Right lobe of liver (tissue), 6 donors: ENCODE measurements around the gene PIAS1. TPM values are rescaled to one million over a fixed set of nuclear protein-coding genes. Genes with fewer than 3 reads are reported as not detected.

Experiments used
- ATAC-seq, 4 donors: fragments of 200-7000 bp; cut with Tn5 transposase; one replicate each; pipeline ENCODE4 v1.9.1; 2020; ENCODE audit warnings: mild to moderate bottlenecking in 4 of 4, moderate library complexity in 4 of 4
- DNase-seq, 3 donors: peaks; one replicate each; pipeline ENCODE4 v3.0.0-alpha.2; 2020
- H3K27ac ChIP-seq, 3 donors: fragments of 200-600 bp; one replicate each; pipeline ENCODE4 v1.8.0; 2022
- H3K27me3 ChIP-seq, 2 donors: fragments of 200-600 bp; one replicate each; pipeline ENCODE4 v1.8.0; 2022
- H3K36me3 ChIP-seq, 4 donors: fragments of 200-600 bp; sonication (generic) in 1 of 4; one replicate each; pipeline versions ENCODE4 v1.5.1 to v1.8.0; 2017 to 2022; ENCODE audit warnings: control low read depth in 1 of 4
- H3K4me1 ChIP-seq, 4 donors: fragments of 200-600 bp; sonication (generic) in 1 of 4; one replicate each; pipeline versions ENCODE4 v1.5.1 to v1.8.0; 2017 to 2022; ENCODE audit warnings: control low read depth in 1 of 4
- H3K4me3 ChIP-seq, 3 donors: fragments of 200-600 bp; one replicate each; pipeline ENCODE4 v1.8.0; 2022
- H3K9me3 ChIP-seq, 4 donors: fragments of 200-600 bp; sonication (generic) in 1 of 4; one replicate each; pipeline versions ENCODE4 v1.5.1 to v1.8.0; 2017 to 2022; ENCODE audit warnings: control low read depth in 1 of 4
- CTCF ChIP-seq, 4 donors: fragments of 200-600 bp in 3 of 4; fragments of 450-650 bp in 1 of 4; IDR thresholded peaks; one replicate each; pipeline versions ENCODE4 v1.5.1 to v1.8.0; 2016 to 2022; ENCODE audit warnings: antibody characterized with exemption in 4 of 4, mild to moderate bottlenecking in 2 of 4
- POLR2A ChIP-seq: fragments of 450-650 bp; IDR thresholded peaks from one replicate; pipeline ENCODE4 v1.6.1; 2017; ENCODE audit warnings: antibody characterized with exemption, mild to moderate bottlenecking
- WGBS: methylation state at CpG from one replicate; pipeline ENCODE4 v1.1.6; 2018; ENCODE audit warnings: low coverage, low lambda C conversion rate; ENCODE audit not compliant: insufficient coverage; ENCODE audit errors: missing lambda C conversion rate; 5-methylcytosine and 5-hydroxymethylcytosine counted together
- intact Hi-C, 2 donors: fragments of 100-400 bp; cut with DNase I; formaldehyde crosslinking; loops; one replicate each; pipeline versions ENCODE4 v1.11.2 to v1.14.1; 2022
- total RNA-seq, 6 experiments: library from RNA; depleted of rRNA in 2 of 6; stranded (reverse); fragments of >200 nt in 2 of 6; fragmentation: NEBNext Ultra II Directional in 3 of 6; extraction: Animal tissue kit (Norgen Biotek cat#: 25700) in 3 of 6; gene quantifications; one replicate each; pipeline versions ENCODE4 v1.1.0 to v1.2.4, GENCODE V29; 2016 to 2023
- donor health status: DM: no; HTN: yes; CAD: no.
- donor health status: DM: no; HTN: no; CAD: no.
- donor health status: DM: no; HTN: no; CAD: no.
- donor health status: DM: no; HTN: yes; CAD: no.
- donor health status: DM: no; HTN: yes; CAD: no.

The PIAS1 gene
- total RNA-seq, 6 experiments from 2014 or later, result 8.1 to 17.3 (median 13.1) TPM

GRCh38 chr15:68080334-68080733, 26.2 kb downstream of the PIAS1 start:
- no peak for ATAC-seq
- WGBS, result 15% methylated on average over 1 of the region's 1 CpG
- no peak for DNase-seq
- H3K27me3 ChIP-seq, result no peaks in the 10 kb centered on the region
- no peaks in the 10 kb centered on the region for H3K9me3 ChIP-seq
- no peak overlapping the region for H3K4me3 ChIP-seq
- H3K4me1 ChIP-seq, result peaks cover 0 to 53% (median 8%) of the 10 kb centered on the region in 4 donors
- no peak overlapping the region for H3K27ac ChIP-seq
- intact Hi-C loops, result no loop called here
- no peaks in the 10 kb centered on the region for H3K36me3 ChIP-seq
- TF ChIP-seq CTCF (IDR thresholded peaks at IDR 0.05) (no peak), POLR2A (no peak)

GRCh38 chr15:68080783-68081182, 26.7 kb downstream of the PIAS1 start:
- H3K4me1 ChIP-seq, result peaks cover 0 to 53% (median 8%) of the 10 kb centered on the region in 4 donors
- no peaks in the 10 kb centered on the region for H3K36me3 ChIP-seq
- no peak for DNase-seq
- H3K4me3 ChIP-seq, result no peak overlapping the region
- no peaks in the 10 kb centered on the region for H3K9me3 ChIP-seq
- no peak overlapping the region for H3K27ac ChIP-seq
- TF ChIP-seq POLR2A (no peak), CTCF (IDR thresholded peaks at IDR 0.05) (no peak)
- peak; percentile 32 to 62 (median 50) for ATAC-seq
- WGBS, result 36% methylated on average over 3 of the region's 3 CpGs
- H3K27me3 ChIP-seq, result no peaks in the 10 kb centered on the region
- intact Hi-C loops, result no loop called here

- WGBS, result 47% methylated on average over 4 of the region's 4 CpGs
- ATAC-seq (peak in 3 of 4 donors; percentile 23 to 38 (median 27)), DNase-seq (no peak)
- H3K27me3 ChIP-seq, result no peaks in the 10 kb centered on the region
- intact Hi-C loops, result no loop called here
- peaks cover 0 to 53% (median 8%) of the 10 kb centered on the region in 4 donors for H3K4me1 ChIP-seq
- no peak overlapping the region for H3K4me3 ChIP-seq
- peaks cover 0 to 5% (median 0%) of the 10 kb centered on the region in 4 donors for H3K36me3 ChIP-seq
- H3K27ac ChIP-seq, result no peak overlapping the region
- TF ChIP-seq POLR2A (no peak), CTCF (IDR thresholded peaks at IDR 0.05) (no peak)
- H3K9me3 ChIP-seq, result no peaks in the 10 kb centered on the region
These were observed 27.9 kb downstream of the PIAS1 start for GRCh38 chr15:68081869-68082505.

GRCh38 chr15:68082735-68083134, 28.6 kb downstream of the PIAS1 start:
- Histone ChIP-seq H3K4me1 (peaks cover 0 to 45% (median 8%) of the 10 kb centered on the region in 4 donors), H3K4me3 (no peak overlapping the region), H3K27ac (no peak overlapping the region), H3K36me3 (peaks cover 0 to 5% (median 0%) of the 10 kb centered on the region in 4 donors), H3K27me3 (no peaks in the 10 kb centered on the region), H3K9me3 (no peaks in the 10 kb centered on the region)
- 50% methylated on average over 3 of the region's 3 CpGs for WGBS
- no peak for TF ChIP-seq POLR2A
- no peak for TF ChIP-seq CTCF (IDR thresholded peaks at IDR 0.05)
- peak in 3 of 4 donors; percentile 37 to 50 (median 40) for ATAC-seq
- no peak for DNase-seq
- intact Hi-C loops, result no loop called here
